ENCODE measurements around the gene IGSF9B. TPM values are rescaled to one million over a fixed set of nuclear protein-coding genes. Genes with fewer than 3 reads are reported as not detected.

Gene IGSF9B
- total and polyA plus RNA-seq, 2 experiments from 2014 or later, result 0.30 to 0.65 TPM

DNA sequence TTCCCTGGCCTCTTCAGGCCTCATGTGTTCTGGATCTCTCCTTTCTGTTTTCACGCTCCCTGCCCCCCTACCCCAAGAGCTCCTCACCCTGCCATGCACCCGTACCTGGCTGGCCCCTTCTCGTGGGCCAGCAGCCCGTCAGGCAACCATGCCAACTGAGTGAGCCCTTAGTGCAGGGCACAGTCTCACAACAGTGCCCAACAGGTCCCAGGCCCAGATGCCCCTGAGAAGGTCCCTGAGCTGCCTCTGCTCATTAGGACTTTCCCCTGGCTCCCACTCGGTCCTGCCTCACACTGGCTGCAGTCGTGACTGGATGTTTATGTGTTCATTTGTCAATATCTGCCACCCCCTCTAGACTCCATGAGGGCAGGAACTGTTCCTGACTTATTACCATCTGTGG, 44.8 kb upstream of the IGSF9B start:
- WGBS (ENCODE audit: low lambda C conversion rate, missing lambda C conversion rate), result 94% methylated on average over 6 of the region's 6 CpGs

DNA sequence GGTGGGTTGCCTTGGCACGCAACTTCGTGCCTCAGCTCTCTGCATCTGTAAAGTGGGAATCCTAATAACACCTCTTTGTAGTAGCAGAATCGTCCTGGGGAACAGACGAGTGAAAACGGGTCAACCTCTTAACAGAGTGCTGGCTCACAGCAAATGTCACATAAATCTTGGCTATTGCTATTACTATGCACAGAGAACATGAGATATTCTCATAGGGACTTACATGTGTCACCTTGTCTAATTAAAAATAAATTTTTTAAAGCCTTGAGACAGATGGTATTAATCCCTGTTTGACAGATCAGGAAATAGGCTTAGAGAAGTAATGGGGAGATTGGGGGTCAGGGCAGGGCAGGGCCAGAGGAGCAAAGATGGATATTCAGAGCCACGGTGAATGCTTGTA, 44.3 kb upstream of the IGSF9B start:
- Histone ChIP-seq H3K4me1 (ENCODE audit: insufficient read depth) (no peaks in the 10 kb centered on the region), H3K4me2 (no peak overlapping the region), H3K27ac (no peak overlapping the region), H2AFZ (no peak overlapping the region), H3K36me3 (replicated peaks; ENCODE audit: insufficient read depth, low read depth) (no peaks in the 10 kb centered on the region), H4K20me1 (ENCODE audit: insufficient read depth, poor library complexity, severe bottlenecking) (no peaks in the 10 kb centered on the region), H3K27me3 (no peaks in the 10 kb centered on the region), H3K9me3 (ENCODE audit: low read depth) (no peaks in the 10 kb centered on the region), H3K4me3 (no peak overlapping the region), H3K79me2 (no peaks in the 10 kb centered on the region), H3K9me2 (replicated peaks; ENCODE audit: insufficient read depth) (no peaks in the 10 kb centered on the region)
- no peak for TF ChIP-seq EZH2phosphoT487 (IDR thresholded peaks at IDR 0.05; ENCODE audit: low read depth, severe bottlenecking, unreplicated experiment)
- TF ChIP-seq, protein P1, sequence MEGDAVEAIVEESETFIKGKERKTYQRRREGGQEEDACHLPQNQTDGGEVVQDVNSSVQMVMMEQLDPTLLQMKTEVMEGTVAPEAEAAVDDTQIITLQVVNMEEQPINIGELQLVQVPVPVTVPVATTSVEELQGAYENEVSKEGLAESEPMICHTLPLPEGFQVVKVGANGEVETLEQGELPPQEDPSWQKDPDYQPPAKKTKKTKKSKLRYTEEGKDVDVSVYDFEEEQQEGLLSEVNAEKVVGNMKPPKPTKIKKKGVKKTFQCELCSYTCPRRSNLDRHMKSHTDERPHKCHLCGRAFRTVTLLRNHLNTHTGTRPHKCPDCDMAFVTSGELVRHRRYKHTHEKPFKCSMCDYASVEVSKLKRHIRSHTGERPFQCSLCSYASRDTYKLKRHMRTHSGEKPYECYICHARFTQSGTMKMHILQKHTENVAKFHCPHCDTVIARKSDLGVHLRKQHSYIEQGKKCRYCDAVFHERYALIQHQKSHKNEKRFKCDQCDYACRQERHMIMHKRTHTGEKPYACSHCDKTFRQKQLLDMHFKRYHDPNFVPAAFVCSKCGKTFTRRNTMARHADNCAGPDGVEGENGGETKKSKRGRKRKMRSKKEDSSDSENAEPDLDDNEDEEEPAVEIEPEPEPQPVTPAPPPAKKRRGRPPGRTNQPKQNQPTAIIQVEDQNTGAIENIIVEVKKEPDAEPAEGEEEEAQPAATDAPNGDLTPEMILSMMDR (IDR thresholded peaks at IDR 0.05; ENCODE audit: poor library complexity), result no peak
- no peak for TF ChIP-seq EZH2 (IDR thresholded peaks at IDR 0.05; ENCODE audit: borderline replicate concordance)
- DNase-seq (ENCODE audit: low spot score), result no peak
- 83% methylated on average over 6 of the region's 6 CpGs for WGBS (ENCODE audit: low lambda C conversion rate, missing lambda C conversion rate)

More for the DNA sequence above, 44.8 kb upstream of the IGSF9B start:
- no peaks in the 10 kb centered on the region for H3K36me3 ChIP-seq (replicated peaks; ENCODE audit: insufficient read depth, low read depth)
- H2AFZ ChIP-seq, result no peak overlapping the region
- no peaks in the 10 kb centered on the region for H3K79me2 ChIP-seq
- TF ChIP-seq EZH2phosphoT487 (IDR thresholded peaks at IDR 0.05; ENCODE audit: low read depth, severe bottlenecking, unreplicated experiment) (no peak), EZH2 (IDR thresholded peaks at IDR 0.05; ENCODE audit: borderline replicate concordance) (no peak)
- TF ChIP-seq, protein P1 (IDR thresholded peaks at IDR 0.05; ENCODE audit: poor library complexity), result no peak
- no peaks in the 10 kb centered on the region for H3K4me1 ChIP-seq (ENCODE audit: insufficient read depth)
- no peaks in the 10 kb centered on the region for H4K20me1 ChIP-seq (ENCODE audit: insufficient read depth, poor library complexity, severe bottlenecking)
- H3K4me2 ChIP-seq, result no peak overlapping the region
- no peak overlapping the region for H3K4me3 ChIP-seq
- no peak overlapping the region for H3K27ac ChIP-seq
- H3K9me2 ChIP-seq (replicated peaks; ENCODE audit: insufficient read depth), result no peaks in the 10 kb centered on the region
- no peaks in the 10 kb centered on the region for H3K27me3 ChIP-seq
- DNase-seq (ENCODE audit: low spot score), result no peak
- H3K9me3 ChIP-seq (ENCODE audit: low read depth), result no peaks in the 10 kb centered on the region

DNA sequence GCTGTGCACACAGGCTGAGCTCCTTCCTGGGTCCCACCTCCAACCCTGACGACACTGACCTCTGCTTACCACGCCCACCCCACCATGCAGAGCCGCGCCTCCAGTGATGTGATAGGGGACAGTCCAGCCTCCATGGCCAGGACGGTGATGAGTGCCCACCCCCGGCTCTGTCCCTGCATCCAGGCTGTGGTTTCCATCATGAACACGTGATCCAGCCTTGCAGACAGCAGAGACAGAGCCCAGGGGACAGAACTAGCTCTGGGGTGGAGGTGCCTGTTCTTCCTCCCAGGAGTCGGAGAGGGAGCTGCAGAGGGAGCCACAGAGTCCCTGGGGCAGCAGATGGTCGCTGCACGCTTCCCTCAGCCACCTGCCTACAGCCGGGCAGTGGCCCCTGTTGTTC, 42.6 kb upstream of the IGSF9B start:
- 70% methylated on average over 11 of the region's 11 CpGs for WGBS (ENCODE audit: low lambda C conversion rate, missing lambda C conversion rate)
- H3K27me3 ChIP-seq, result no peaks in the 10 kb centered on the region
- DNase-seq (ENCODE audit: low spot score), result no peak

More for the DNA sequence above, 42.6 kb upstream of the IGSF9B start:
- no peak overlapping the region for H2AFZ ChIP-seq
- H3K4me1 ChIP-seq (ENCODE audit: insufficient read depth), result no peaks in the 10 kb centered on the region
- no peak overlapping the region for H3K27ac ChIP-seq
- TF ChIP-seq EZH2phosphoT487 (IDR thresholded peaks at IDR 0.05; ENCODE audit: low read depth, severe bottlenecking, unreplicated experiment) (no peak), EZH2 (IDR thresholded peaks at IDR 0.05; ENCODE audit: borderline replicate concordance) (no peak)
- TF ChIP-seq, protein P1 (IDR thresholded peaks at IDR 0.05; ENCODE audit: poor library complexity), result no peak
- no peak overlapping the region for H3K4me3 ChIP-seq
- no peaks in the 10 kb centered on the region for H4K20me1 ChIP-seq (ENCODE audit: insufficient read depth, poor library complexity, severe bottlenecking)
- H3K4me2 ChIP-seq, result no peak overlapping the region
- H3K9me2 ChIP-seq (replicated peaks; ENCODE audit: insufficient read depth), result no peaks in the 10 kb centered on the region
- no peaks in the 10 kb centered on the region for H3K79me2 ChIP-seq
- no peaks in the 10 kb centered on the region for H3K36me3 ChIP-seq (replicated peaks; ENCODE audit: insufficient read depth, low read depth)
- H3K9me3 ChIP-seq (ENCODE audit: low read depth), result no peaks in the 10 kb centered on the region
